ENCODE results near the gene FHL2. TPM values are rescaled to one million over a fixed set of nuclear protein-coding genes. Genes with fewer than 3 reads are reported as not detected.
A peak's percentile ranks its signal among the peaks of the same experiment; 100 is the strongest.

The FHL2 gene
- total RNA-seq, 1 experiment from 2014 or later = 45.4 TPM

GRCh38 chr2:105401867-105402266, 3.0 kb upstream of the FHL2 start:
- CTCF ChIA-PET = no interaction called here
- H3K27me3 Mint-ChIP-seq (ENCODE audit: insufficient read depth, unreplicated experiment) = no peaks in the 10 kb centered on the region
- POLR2A ChIA-PET = no interaction called here

GRCh38 chr2:105400138-105400540, 1.3 kb upstream of the FHL2 start:
- no peak overlapping the region for H3K4me3 ChIP-seq (ENCODE audit: low read depth, low read length)
- H3K27ac Mint-ChIP-seq (ENCODE audit: unreplicated experiment) = peak overlapping the region; percentile 90
- no peak for DNase-seq
- BruUV-seq (replicated peaks) = no TSS peak
- H3K36me3 Mint-ChIP-seq (ENCODE audit: insufficient read depth, unreplicated experiment) = peaks cover 13% of the 10 kb centered on the region
- H3K27me3 Mint-ChIP-seq (ENCODE audit: insufficient read depth, unreplicated experiment) = no peaks in the 10 kb centered on the region
- H3K27me3 ChIP-seq (replicated peaks; ENCODE audit: control insufficient read depth, insufficient read depth, low read length) = no peaks in the 10 kb centered on the region
- H3K4me1 ChIP-seq = peaks cover 39% of the 10 kb centered on the region
- no peaks in the 10 kb centered on the region for H3K36me3 ChIP-seq (ENCODE audit: control insufficient read depth, insufficient read depth, low read length)
- peak overlapping the region; percentile 97 for H3K4me3 Mint-ChIP-seq (ENCODE audit: unreplicated experiment)
- ChIA-PET POLR2A (interaction anchor here (0.6 kb wide), 1 partner anchor 9 kb away, joined by 4 read pairs; no protein-coding TSS in a partner anchor), CTCF (no interaction called here)
- intact Hi-C loops (cut with micrococcal nuclease; ENCODE audit: unreplicated experiment) = no loop called here
- TF ChIP-seq CTCF (IDR thresholded peaks at IDR 0.05; ENCODE audit: insufficient read depth in 1 of 2, low read depth in 1 of 2, low read length in 1 of 2, severe bottlenecking in 1 of 2, unreplicated experiment in 1 of 2) = no peak
- H3K9me3 ChIP-seq = no peaks in the 10 kb centered on the region
- H3K4me1 Mint-ChIP-seq (ENCODE audit: low read depth, unreplicated experiment) = peaks cover 41% of the 10 kb centered on the region
- H3K9me3 Mint-ChIP-seq (ENCODE audit: unreplicated experiment) = no peaks in the 10 kb centered on the region

More at GRCh38 chr2:105401867-105402266, 3.0 kb upstream of the FHL2 start:
- H3K36me3 Mint-ChIP-seq (ENCODE audit: insufficient read depth, unreplicated experiment) = no peaks in the 10 kb centered on the region
- no peak for DNase-seq
- H3K4me3 Mint-ChIP-seq (ENCODE audit: unreplicated experiment) = no peak overlapping the region
- Histone ChIP-seq H3K36me3 (ENCODE audit: control insufficient read depth, insufficient read depth, low read length) (no peaks in the 10 kb centered on the region), H3K4me3 (ENCODE audit: low read depth, low read length) (no peak overlapping the region), H3K4me1 (peaks cover 23% of the 10 kb centered on the region), H3K9me3 (no peaks in the 10 kb centered on the region), H3K27me3 (replicated peaks; ENCODE audit: control insufficient read depth, insufficient read depth, low read length) (no peaks in the 10 kb centered on the region)
- TF ChIP-seq CTCF (IDR thresholded peaks at IDR 0.05; ENCODE audit: insufficient read depth in 1 of 2, low read depth in 1 of 2, low read length in 1 of 2, severe bottlenecking in 1 of 2, unreplicated experiment in 1 of 2) = no peak
- intact Hi-C loops (cut with micrococcal nuclease; ENCODE audit: unreplicated experiment) = no loop called here
- no TSS peak for BruUV-seq (replicated peaks)
- H3K9me3 Mint-ChIP-seq (ENCODE audit: unreplicated experiment) = no peaks in the 10 kb centered on the region
- no peak overlapping the region for H3K27ac Mint-ChIP-seq (ENCODE audit: unreplicated experiment)
- H3K4me1 Mint-ChIP-seq (ENCODE audit: low read depth, unreplicated experiment) = peaks cover 26% of the 10 kb centered on the region

- peak overlapping the region; percentile 84 for H3K4me3 ChIP-seq (ENCODE audit: low read depth, low read length)
- ChIA-PET CTCF (interaction anchor here (1.1 kb wide), 1 partner anchor 120 kb away, joined by 5 read pairs; no protein-coding TSS in a partner anchor), POLR2A (interaction anchor here (0.6 to 1.3 kb wide), 4 partner anchors 9 to 56 kb away, joined by 3 to 6 read pairs (median 4); no protein-coding TSS in a partner anchor)
- DNase-seq = peak; percentile 47 to 62
- BruUV-seq (replicated peaks) = TSS peak; percentile 63
- Mint-ChIP-seq H3K9me3 (ENCODE audit: unreplicated experiment) (no peaks in the 10 kb centered on the region), H3K4me1 (ENCODE audit: low read depth, unreplicated experiment) (peaks cover 47% of the 10 kb centered on the region), H3K36me3 (ENCODE audit: insufficient read depth, unreplicated experiment) (peaks cover 16% of the 10 kb centered on the region), H3K4me3 (ENCODE audit: unreplicated experiment) (peak overlapping the region; percentile 97), H3K27ac (ENCODE audit: unreplicated experiment) (peak overlapping the region; percentile 90), H3K27me3 (ENCODE audit: insufficient read depth, unreplicated experiment) (no peaks in the 10 kb centered on the region)
- no peaks in the 10 kb centered on the region for H3K9me3 ChIP-seq
- peaks cover 45% of the 10 kb centered on the region for H3K4me1 ChIP-seq
- intact Hi-C loops (cut with micrococcal nuclease; ENCODE audit: unreplicated experiment) = loop anchor here (2.0 to 5.0 kb wide), 3 partner anchors 21 to 61 kb away; no protein-coding TSS in a partner anchor
- TF ChIP-seq CTCF (IDR thresholded peaks at IDR 0.05; ENCODE audit: insufficient read depth in 1 of 2, low read depth in 1 of 2, low read length in 1 of 2, severe bottlenecking in 1 of 2, unreplicated experiment in 1 of 2) = no peak
- no peaks in the 10 kb centered on the region for H3K36me3 ChIP-seq (ENCODE audit: control insufficient read depth, insufficient read depth, low read length)
- H3K27me3 ChIP-seq (replicated peaks; ENCODE audit: control insufficient read depth, insufficient read depth, low read length) = no peaks in the 10 kb centered on the region
These were observed 483 bp upstream of the FHL2 start for GRCh38 chr2:105399207-105399861.

Measured in Caco-2 (cell line).